MM.1S (cell line): ENCODE measurements around the gene MRPS23.

Experiments used
- DNase-seq: peaks from one replicate; pipeline ENCODE4 v3.0.0-alpha.2; 2015
- H2AFZ ChIP-seq: fragments of 300-600 bp; sonication (generic); 2 replicates; pipeline ENCODE4 v1.6.0; 2016; ENCODE audit warnings: antibody characterized with exemption, low read length
- H3F3A ChIP-seq: fragments of 300-600 bp; sonication (generic); 2 replicates; pipeline ENCODE4 v1.6.1; 2016; ENCODE audit warnings: mild to moderate bottlenecking, antibody characterized with exemption, low read length, moderate library complexity, mixed read lengths; ENCODE audit not compliant: insufficient read depth
- H3K27ac ChIP-seq: fragments of 300-600 bp; sonication (generic); 2 replicates; pipeline ENCODE4 v1.5.1; 2016; ENCODE audit warnings: mild to moderate bottlenecking, low read length
- H3K27me3 ChIP-seq: fragments of 300-600 bp; sonication (generic); replicated peaks from 2 replicates; pipeline ENCODE4 v1.6.0; 2016; ENCODE audit warnings: low read length; ENCODE audit not compliant: insufficient read depth
- H3K36me3 ChIP-seq: fragments of 300-600 bp; sonication (generic); replicated peaks from 2 replicates; pipeline ENCODE4 v1.6.1; 2016; ENCODE audit warnings: mild to moderate bottlenecking, low read length, mixed read lengths; ENCODE audit not compliant: insufficient read depth
- H3K4me1 ChIP-seq: fragments of 300-600 bp; sonication (generic); 2 replicates; pipeline ENCODE4 v1.6.1; 2016; ENCODE audit warnings: low read length, mixed read lengths
- H3K4me2 ChIP-seq: fragments of 300-600 bp; sonication (generic); 2 replicates; pipeline ENCODE4 v1.6.0; 2016; ENCODE audit warnings: low read depth, low read length
- H3K4me3 ChIP-seq: fragments of 300-600 bp; sonication (generic); 2 replicates; pipeline ENCODE4 v1.5.1; 2016; ENCODE audit warnings: low read length, mixed read lengths
- H3K79me2 ChIP-seq: fragments of 300-600 bp; sonication (generic); 2 replicates; pipeline ENCODE4 v1.6.1; 2016; ENCODE audit warnings: mixed run types, low read length, mixed read lengths
- H3K9ac ChIP-seq: fragments of 300-600 bp; sonication (generic); 2 replicates; pipeline ENCODE4 v1.6.1; 2016; ENCODE audit warnings: low read length, mixed read lengths
- H3K9me2 ChIP-seq: fragments of 300-600 bp; sonication (generic); replicated peaks from 2 replicates; pipeline ENCODE4 v1.6.1; 2016; ENCODE audit warnings: mild to moderate bottlenecking, low read length, mixed read lengths; ENCODE audit not compliant: insufficient read depth
- H3K9me3 ChIP-seq: fragments of 300-600 bp; sonication (generic); replicated peaks from 2 replicates; pipeline ENCODE4 v1.6.1; 2016; ENCODE audit warnings: mild to moderate bottlenecking, low read length, mixed read lengths; ENCODE audit not compliant: insufficient read depth
- H4K20me1 ChIP-seq: fragments of 300-600 bp; sonication (generic); 2 replicates; pipeline ENCODE4 v1.6.1; 2016; ENCODE audit warnings: mild to moderate bottlenecking, low read length, moderate library complexity, mixed read lengths; ENCODE audit not compliant: insufficient read depth
- CTCF ChIP-seq: fragments of 300-600 bp; sonication (generic); IDR thresholded peaks from 2 replicates; pipeline ENCODE4 v1.5.1; 2016; ENCODE audit warnings: antibody characterized with exemption, low read length, mixed read lengths
- EZH2 ChIP-seq: fragments of 300-600 bp; sonication (generic); optimal IDR thresholded peaks from 2 replicates; pipeline ENCODE3; 2017; ENCODE audit warnings: low read depth, mild to moderate bottlenecking, antibody characterized with exemption, low read length, mixed read lengths
- EZH2phosphoT487 ChIP-seq: fragments of 300-600 bp; sonication (generic); IDR thresholded peaks from 2 replicates; pipeline ENCODE4 v1.6.1; 2018; ENCODE audit warnings: antibody characterized with exemption, low read length

Gene MRPS23

GRCh38 chr17:57808882-57809281 lies 41.0 kb downstream of the MRPS23 start:
- H3K27ac ChIP-seq = no peak overlapping the region
- no peaks in the 10 kb centered on the region for H3K79me2 ChIP-seq
- H3K27me3 ChIP-seq = no peaks in the 10 kb centered on the region
- H3K4me2 ChIP-seq = no peak overlapping the region
- H3K4me3 ChIP-seq = no peak overlapping the region
- H3K9ac ChIP-seq = no peak overlapping the region
- H3F3A ChIP-seq = no peaks in the 10 kb centered on the region
- H2AFZ ChIP-seq = no peak overlapping the region
- H4K20me1 ChIP-seq = no peaks in the 10 kb centered on the region
- no peaks in the 10 kb centered on the region for H3K36me3 ChIP-seq
- H3K9me3 ChIP-seq = no peaks in the 10 kb centered on the region
- TF ChIP-seq EZH2 (no peak), CTCF (no peak)
- no peaks in the 10 kb centered on the region for H3K9me2 ChIP-seq
- H3K4me1 ChIP-seq = no peaks in the 10 kb centered on the region
- no peak for DNase-seq

GRCh38 chr17:57806167-57806830 lies 43.5 kb downstream of the MRPS23 start:
- H3K9me3 ChIP-seq = no peaks in the 10 kb centered on the region
- H3K9ac ChIP-seq = no peak overlapping the region
- no peak overlapping the region for H3K27ac ChIP-seq
- TF ChIP-seq CTCF (no peak), EZH2phosphoT487 (no peak), EZH2 (no peak)
- H3K4me2 ChIP-seq = no peak overlapping the region
- no peaks in the 10 kb centered on the region for H4K20me1 ChIP-seq
- H3K4me1 ChIP-seq = no peaks in the 10 kb centered on the region
- no peak for DNase-seq
- no peaks in the 10 kb centered on the region for H3F3A ChIP-seq
- no peaks in the 10 kb centered on the region for H3K9me2 ChIP-seq
- H3K4me3 ChIP-seq = no peak overlapping the region
- no peaks in the 10 kb centered on the region for H3K36me3 ChIP-seq
- H3K27me3 ChIP-seq = no peaks in the 10 kb centered on the region
- no peak overlapping the region for H2AFZ ChIP-seq
- H3K79me2 ChIP-seq = no peaks in the 10 kb centered on the region

- no peaks in the 10 kb centered on the region for H3K4me1 ChIP-seq
- no peaks in the 10 kb centered on the region for H3K27me3 ChIP-seq
- H3K9me2 ChIP-seq = no peaks in the 10 kb centered on the region
- H3K4me2 ChIP-seq = no peak overlapping the region
- TF ChIP-seq EZH2phosphoT487 (no peak), EZH2 (no peak), CTCF (no peak)
- no peak for DNase-seq
- no peak overlapping the region for H3K4me3 ChIP-seq
- no peaks in the 10 kb centered on the region for H3F3A ChIP-seq
- no peak overlapping the region for H2AFZ ChIP-seq
- no peaks in the 10 kb centered on the region for H3K9me3 ChIP-seq
- H4K20me1 ChIP-seq = no peaks in the 10 kb centered on the region
- no peak overlapping the region for H3K9ac ChIP-seq
- H3K27ac ChIP-seq = no peak overlapping the region
- no peaks in the 10 kb centered on the region for H3K79me2 ChIP-seq
- no peaks in the 10 kb centered on the region for H3K36me3 ChIP-seq
Observed at GRCh38 chr17:57803021-57803420, 46.8 kb downstream of the MRPS23 start.
